Astrocyte of the spinal cord (primary cell): Measurements from ENCODE around the gene KLHL35.

Source experiments
- DNase-seq: peaks from one replicate; pipeline ENCODE4 v3.0.0; 2011; ENCODE audit warnings: low read depth, low spot score
- H3K4me3 ChIP-seq: 2 replicates; pipeline ENCODE4 v1.5.1; 2011; ENCODE audit warnings: low read depth, mild to moderate bottlenecking, low read length, moderate library complexity
- CTCF ChIP-seq: IDR thresholded peaks from 2 replicates; pipeline ENCODE4 v1.5.1; 2012; ENCODE audit warnings: low read depth, mild to moderate bottlenecking, low read length, inconsistent platforms
- in situ Hi-C: cut with HindIII; loops from 2 replicates; pipeline ENCODE4 v1.10.0; 2017; ENCODE audit warnings: low sequenced_read_pairs

Gene KLHL35

DNA sequence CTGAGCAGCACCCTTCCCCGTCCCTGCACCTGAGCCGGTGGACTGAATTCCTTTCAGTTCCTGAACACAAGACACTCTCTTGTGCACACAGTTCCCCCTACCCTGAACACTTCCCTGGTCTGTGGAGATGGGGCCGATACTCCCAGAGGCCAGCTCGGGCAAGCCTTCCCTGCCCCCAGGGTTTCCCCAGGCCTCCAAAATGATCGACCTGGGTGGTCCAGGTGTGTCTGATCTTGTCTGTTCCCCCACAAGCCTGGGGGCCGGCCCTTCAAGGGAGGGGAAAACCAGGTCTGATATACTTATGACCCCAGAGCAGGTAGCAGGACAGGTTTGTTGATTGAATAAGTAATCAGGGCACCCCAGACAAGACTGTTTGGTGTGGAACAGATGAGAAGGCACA, 40.7 kb upstream of the KLHL35 start:
- DNase-seq = no peak
- no peak overlapping the region for H3K4me3 ChIP-seq
- in situ Hi-C loops = no loop called here
- TF ChIP-seq CTCF = no peak

- TF ChIP-seq CTCF = no peak
- no peak for DNase-seq
- in situ Hi-C loops = no loop called here
- no peak overlapping the region for H3K4me3 ChIP-seq
These were observed 39.2 kb upstream of the KLHL35 start for GRCh38 chr11:75472081-75472732.

DNA sequence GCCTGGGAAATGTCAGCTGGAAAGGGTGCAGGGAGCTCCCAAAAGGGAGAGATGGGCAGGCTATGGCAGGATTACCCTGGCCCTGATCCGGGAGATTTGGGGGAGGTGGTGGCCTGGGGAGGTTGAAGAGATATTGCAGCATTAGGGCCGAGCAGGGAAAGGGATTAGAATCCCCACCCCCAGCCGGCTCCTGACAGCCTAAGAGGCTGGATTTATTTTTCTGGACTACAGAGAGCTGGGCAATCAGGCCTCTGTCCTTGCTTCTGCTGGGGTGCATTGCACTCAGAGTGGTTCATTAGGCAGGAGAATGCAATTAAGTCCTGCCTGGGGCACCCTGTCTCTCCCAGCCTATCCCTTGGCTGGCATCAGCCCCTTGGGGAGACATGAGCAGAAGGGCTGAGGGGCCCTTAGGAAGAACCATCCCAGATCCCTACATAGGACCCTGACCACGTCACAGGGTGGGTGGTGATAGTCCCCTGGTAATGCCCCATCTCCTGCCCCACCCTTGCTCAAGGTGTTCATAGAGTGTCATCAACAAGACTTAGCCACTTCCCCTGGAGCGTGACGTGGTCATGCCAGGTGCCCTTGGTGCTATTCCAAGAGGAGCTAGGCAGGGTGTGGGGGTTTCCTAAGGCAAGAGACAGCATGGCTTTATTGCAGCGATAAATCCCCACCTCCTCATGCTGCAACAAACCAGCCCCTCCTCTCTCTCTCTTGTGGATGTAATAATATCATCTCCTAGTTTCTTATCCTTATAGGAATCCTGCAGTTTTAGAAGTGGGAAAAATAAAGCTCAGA, 38.4 kb upstream of the KLHL35 start:
- no peak for TF ChIP-seq CTCF
- in situ Hi-C loops = no loop called here
- no peak overlapping the region for H3K4me3 ChIP-seq
- DNase-seq = no peak

DNA sequence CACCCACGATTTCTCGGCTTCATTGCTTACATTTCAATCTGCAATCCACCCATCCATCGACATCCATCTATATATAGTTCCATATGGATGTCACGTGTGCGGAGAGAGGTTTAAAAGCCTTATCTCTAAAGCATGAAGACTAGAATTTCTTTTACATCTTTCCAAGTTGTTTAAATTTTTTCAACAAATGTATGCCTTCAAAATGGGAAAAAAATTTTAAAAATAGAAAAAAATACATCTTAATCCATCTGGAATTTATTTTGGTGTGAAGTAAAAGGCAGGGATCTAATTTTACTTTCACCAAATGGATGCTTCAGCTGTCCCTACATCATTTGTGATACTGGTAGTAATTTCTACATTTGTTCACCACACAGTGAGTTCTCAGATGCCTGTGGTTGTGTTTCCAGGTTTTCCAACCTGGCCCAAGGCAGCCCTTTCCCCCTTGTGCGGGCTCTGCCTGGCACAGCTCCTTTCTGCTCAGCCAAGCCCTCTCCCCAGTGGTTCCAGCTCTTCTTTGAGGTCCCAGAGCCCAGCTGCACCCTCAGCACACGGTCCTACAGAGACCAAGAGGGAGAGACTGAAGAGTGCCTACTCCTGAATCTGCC, 37.6 kb upstream of the KLHL35 start:
- no peak for TF ChIP-seq CTCF
- in situ Hi-C loops = no loop called here
- H3K4me3 ChIP-seq = no peak overlapping the region
- DNase-seq = no peak

DNA sequence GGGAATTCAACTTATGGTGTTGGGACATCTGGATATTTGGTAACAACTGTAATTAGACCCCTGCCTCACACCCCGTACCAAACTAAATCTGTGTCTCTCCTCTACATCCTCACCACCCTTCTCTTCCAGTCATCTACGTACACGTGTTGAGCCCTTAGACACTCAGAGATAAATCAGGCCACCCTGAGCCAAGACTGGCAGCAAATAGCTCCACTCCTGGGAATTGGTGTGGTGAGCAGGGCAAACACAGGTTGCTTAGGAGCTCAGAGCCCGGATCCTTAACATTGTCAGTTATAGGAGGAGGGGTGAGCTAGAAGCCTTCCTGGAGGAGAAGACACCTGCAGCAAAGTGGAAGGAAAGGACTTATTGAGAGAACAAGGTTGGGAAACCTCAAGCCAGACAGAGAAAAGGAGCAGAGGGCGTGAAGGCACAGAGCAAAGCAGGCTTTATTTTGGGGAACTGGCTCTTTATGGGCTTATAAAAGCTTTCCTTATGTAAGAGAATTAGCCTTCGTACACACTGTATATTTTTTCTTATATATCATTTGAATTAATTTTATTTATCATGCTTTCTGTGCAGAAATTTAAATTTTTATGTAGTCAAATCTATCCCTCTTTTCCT, 36.9 kb upstream of the KLHL35 start:
- no peak for TF ChIP-seq CTCF
- DNase-seq = no peak
- in situ Hi-C loops = no loop called here
- H3K4me3 ChIP-seq = no peak overlapping the region

DNA sequence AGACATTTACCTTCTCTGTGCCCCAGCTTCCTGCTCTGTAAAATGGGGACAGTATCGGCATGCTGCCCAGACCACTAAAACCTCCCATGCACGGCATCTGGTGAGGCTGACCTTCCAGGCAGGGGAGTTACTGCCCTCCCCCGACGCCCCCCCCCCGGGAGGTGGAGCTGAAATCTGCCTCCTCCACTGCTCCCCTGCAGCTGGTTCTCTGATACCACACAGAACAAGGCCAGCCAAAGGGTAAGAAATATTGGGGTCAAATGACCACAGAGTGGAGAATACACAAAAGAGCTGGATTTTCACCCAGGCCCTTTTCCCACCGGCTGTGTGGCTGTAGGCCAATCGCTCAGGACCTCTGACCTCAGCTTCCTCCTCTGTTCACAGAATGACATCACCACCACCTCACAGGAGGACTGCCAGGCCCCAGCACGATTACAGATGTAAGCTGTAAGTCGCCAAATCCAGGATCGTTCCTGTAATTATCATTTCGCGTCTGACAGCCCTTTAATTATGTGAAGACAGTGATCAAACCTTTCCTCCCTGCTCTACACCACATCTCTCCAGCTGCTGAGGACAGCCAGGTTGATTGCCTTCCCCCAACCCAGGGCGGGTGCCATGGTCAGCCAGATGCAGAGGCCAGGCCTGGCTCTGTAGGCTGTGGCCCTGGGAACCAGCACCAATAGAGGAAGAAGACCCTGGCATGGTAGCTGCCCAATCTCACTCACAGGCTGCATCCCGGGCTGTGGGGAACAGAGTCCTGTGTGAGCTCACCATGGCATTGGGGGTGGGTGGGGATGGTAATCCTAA, 35.7 kb upstream of the KLHL35 start:
- no peak overlapping the region for H3K4me3 ChIP-seq
- in situ Hi-C loops = no loop called here
- TF ChIP-seq CTCF = no peak
- DNase-seq = peak; percentile 79
